ENCODE results near the gene EDAR.

Gene EDAR

DNA sequence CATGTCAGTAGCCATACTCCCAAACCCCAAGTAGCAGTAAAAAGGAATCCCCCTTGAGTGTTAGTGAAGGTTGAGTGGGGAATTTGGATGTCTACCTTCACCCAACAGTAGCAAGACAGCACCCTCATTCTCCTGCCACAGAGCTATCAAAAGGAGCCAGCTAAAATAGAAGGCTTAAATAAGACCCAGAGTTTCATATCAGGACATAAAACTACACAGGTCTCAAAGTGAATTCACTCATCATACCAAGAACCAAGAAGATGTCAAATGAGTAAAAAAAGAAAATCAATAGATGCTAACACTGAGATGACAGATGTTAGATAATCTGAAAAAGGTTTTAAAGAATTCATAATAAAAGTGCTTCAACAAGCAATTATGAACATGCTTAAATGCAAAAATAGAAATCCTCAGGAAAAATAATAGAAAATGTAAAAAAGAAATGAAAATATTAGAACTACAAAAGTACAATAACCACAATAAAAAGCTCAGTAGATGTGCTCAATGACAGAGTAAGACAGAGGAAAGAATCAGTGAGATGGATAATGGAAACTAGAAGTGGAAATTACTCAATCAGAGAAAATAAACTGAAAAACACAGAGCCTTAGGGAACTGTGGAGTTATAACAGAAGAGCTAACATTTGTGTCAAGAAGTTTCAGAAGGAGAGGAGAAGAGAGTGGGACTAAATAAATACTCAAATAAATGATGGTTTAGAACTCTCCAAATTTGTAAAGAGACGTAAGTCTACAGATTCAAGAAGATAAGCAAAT is 90.5 kb downstream of the EDAR start:
- no peak for DNase-seq
- Histone ChIP-seq H3K4me1 (ENCODE audit: control extremely low read depth in 1 of 4, control insufficient read depth in 4 of 4, insufficient read depth in 4 of 4, low read length in 3 of 4) (no peaks in the 10 kb centered on the region), H3K36me3 (ENCODE audit: control insufficient read depth in 4 of 4, insufficient read depth in 4 of 4, low read length in 3 of 4) (no peaks in the 10 kb centered on the region), H3K27ac (ENCODE audit: insufficient read depth in 1 of 2, low read depth in 1 of 2, low read length in 2 of 2, poor library complexity in 1 of 2, severe bottlenecking in 2 of 2) (no peak overlapping the region), H3K4me3 (ENCODE audit: control insufficient read depth in 1 of 7, extremely low read depth in 1 of 7, insufficient read depth in 4 of 7, low read depth in 2 of 7, low read length in 6 of 7) (no peak overlapping the region), H3K9me3 (ENCODE audit: control extremely low read depth in 1 of 5, control insufficient read depth in 4 of 5, insufficient read depth in 2 of 5, low read depth in 1 of 5, low read length in 4 of 5) (peaks cover 0 to 5% (median 0%) of the 10 kb centered on the region in 5 experiments), H3K27me3 (replicated peaks in 2 of 5; ENCODE audit: control insufficient read depth in 4 of 5, insufficient read depth in 5 of 5, low read length in 4 of 5) (no peaks in the 10 kb centered on the region)
- CTCF ChIA-PET = no interaction called here
- POLR2A ChIA-PET = no interaction called here
- 80% methylated on average over 1 of the region's 1 CpG for WGBS (ENCODE audit: insufficient coverage)

DNA sequence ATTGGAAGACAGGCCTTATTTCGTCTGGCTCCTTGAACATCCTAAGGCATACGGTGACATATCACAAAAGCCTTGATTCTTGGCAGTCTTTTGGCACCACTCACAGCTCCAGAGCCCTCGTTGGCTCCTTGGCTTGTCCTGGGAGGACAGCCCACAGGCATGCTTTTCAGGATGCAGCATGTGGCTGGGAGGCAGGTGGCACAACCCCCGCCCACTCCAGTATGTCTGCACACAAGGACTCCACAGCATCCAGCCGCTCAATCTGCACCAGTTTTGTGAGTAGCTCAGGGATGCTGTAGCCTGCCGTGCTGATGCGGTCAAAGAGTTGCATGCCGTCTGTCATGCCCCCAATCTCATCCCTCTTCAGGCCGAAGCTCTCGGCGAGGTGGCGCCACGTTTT is 92.3 kb downstream of the EDAR start:
- no peak for DNase-seq
- Histone ChIP-seq H3K27ac (ENCODE audit: insufficient read depth in 1 of 2, low read depth in 1 of 2, low read length in 2 of 2, poor library complexity in 1 of 2, severe bottlenecking in 2 of 2) (no peak overlapping the region), H3K9me3 (ENCODE audit: control extremely low read depth in 1 of 5, control insufficient read depth in 4 of 5, insufficient read depth in 2 of 5, low read depth in 1 of 5, low read length in 4 of 5) (peaks cover 0 to 4% (median 3%) of the 10 kb centered on the region in 5 experiments), H3K27me3 (replicated peaks in 2 of 5; ENCODE audit: control insufficient read depth in 4 of 5, insufficient read depth in 5 of 5, low read length in 4 of 5) (no peaks in the 10 kb centered on the region), H3K36me3 (ENCODE audit: control insufficient read depth in 4 of 4, insufficient read depth in 4 of 4, low read length in 3 of 4) (no peaks in the 10 kb centered on the region), H3K4me1 (ENCODE audit: control extremely low read depth in 1 of 4, control insufficient read depth in 4 of 4, insufficient read depth in 4 of 4, low read length in 3 of 4) (no peaks in the 10 kb centered on the region), H3K4me3 (ENCODE audit: control insufficient read depth in 1 of 7, extremely low read depth in 1 of 7, insufficient read depth in 4 of 7, low read depth in 2 of 7, low read length in 6 of 7) (no peak overlapping the region)
- ChIA-PET POLR2A (no interaction called here), CTCF (interaction anchor here (0.5 kb wide), 1 partner anchor 89 kb away, joined by 4 read pairs; no protein-coding TSS in a partner anchor)
- WGBS (ENCODE audit: insufficient coverage) = 94% methylated on average over 12 of the region's 13 CpGs

DNA sequence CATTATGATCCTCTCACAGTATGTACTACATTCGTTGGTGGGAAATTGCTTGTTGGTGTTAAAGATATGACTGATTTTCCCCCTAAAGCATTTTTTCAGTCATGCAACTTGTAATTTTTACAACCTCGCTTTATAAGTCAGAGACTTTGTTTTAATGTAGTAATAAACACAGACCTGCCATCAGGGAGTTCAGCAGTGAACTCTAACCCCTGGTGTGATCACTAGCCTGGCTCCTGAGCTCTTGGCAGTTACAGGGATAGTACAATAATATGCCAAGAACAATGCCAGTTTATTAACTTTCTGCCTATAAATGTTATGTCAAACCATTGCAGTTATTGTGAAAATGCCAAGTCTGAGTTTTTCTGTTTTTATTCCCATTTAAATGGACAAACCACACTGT is 93.8 kb downstream of the EDAR start:
- POLR2A ChIA-PET = no interaction called here
- CTCF ChIA-PET = interaction anchor here (1.4 kb wide), 1 partner anchor 22 kb away, joined by 4 read pairs; no protein-coding TSS in a partner anchor

DNA sequence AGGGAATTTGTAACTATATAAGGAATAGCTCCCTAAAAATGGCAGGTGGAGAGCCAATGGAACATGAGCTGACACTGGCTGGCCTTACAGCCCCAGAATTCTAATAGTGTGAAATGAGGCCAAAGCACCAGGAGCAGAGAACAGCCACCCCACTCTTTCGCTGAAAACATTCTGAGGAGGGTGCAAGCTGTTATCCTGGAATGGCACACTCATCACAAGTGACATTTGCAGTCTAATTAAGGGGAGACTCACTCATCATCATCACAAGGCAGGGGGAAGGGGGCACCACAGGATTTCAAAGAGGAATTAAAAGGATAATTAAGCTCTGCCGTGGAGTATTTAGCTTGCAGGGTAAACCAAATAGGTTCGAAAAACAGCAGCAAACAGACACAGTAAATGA is 94.3 kb downstream of the EDAR start:
- WGBS (ENCODE audit: insufficient coverage) = no CpG with 5 or more reads among the region's 3 CpGs

More for the DNA sequence above, 93.8 kb downstream of the EDAR start:
- peaks cover 0 to 16% (median 10%) of the 10 kb centered on the region in 5 experiments for H3K9me3 ChIP-seq (ENCODE audit: control extremely low read depth in 1 of 5, control insufficient read depth in 4 of 5, insufficient read depth in 2 of 5, low read depth in 1 of 5, low read length in 4 of 5)
- no peak for DNase-seq
- no peak overlapping the region for H3K4me3 ChIP-seq (ENCODE audit: control insufficient read depth in 1 of 7, extremely low read depth in 1 of 7, insufficient read depth in 4 of 7, low read depth in 2 of 7, low read length in 6 of 7)
- H3K4me1 ChIP-seq (ENCODE audit: control extremely low read depth in 1 of 4, control insufficient read depth in 4 of 4, insufficient read depth in 4 of 4, low read length in 3 of 4) = no peaks in the 10 kb centered on the region
- no peak overlapping the region for H3K27ac ChIP-seq (ENCODE audit: insufficient read depth in 1 of 2, low read depth in 1 of 2, low read length in 2 of 2, poor library complexity in 1 of 2, severe bottlenecking in 2 of 2)
- H3K27me3 ChIP-seq (replicated peaks in 2 of 5; ENCODE audit: control insufficient read depth in 4 of 5, insufficient read depth in 5 of 5, low read length in 4 of 5) = no peaks in the 10 kb centered on the region
- WGBS (ENCODE audit: insufficient coverage) = no CpG with 5 or more reads among the region's 2 CpGs
- peaks cover 0 to 2% (median 0%) of the 10 kb centered on the region in 4 experiments for H3K36me3 ChIP-seq (ENCODE audit: control insufficient read depth in 4 of 4, insufficient read depth in 4 of 4, low read length in 3 of 4)

DNA sequence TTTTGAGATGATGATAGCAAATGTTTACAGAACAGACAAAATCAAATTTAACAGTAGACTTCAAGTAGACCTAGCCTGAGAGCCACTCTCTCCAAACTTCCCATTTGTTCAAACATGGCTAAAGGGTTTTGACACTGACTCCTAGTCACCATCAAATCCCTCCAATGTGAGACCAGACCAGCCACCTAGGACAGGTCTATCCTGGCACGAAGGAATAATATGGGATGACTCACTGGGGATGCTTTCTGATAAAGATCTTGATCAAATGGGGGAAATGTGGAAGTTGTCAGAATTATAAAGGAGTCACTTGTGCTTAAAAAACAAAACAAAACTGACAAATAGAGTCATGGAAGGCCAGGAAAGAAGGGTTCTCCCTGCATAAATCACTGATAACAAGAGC is 95.7 kb downstream of the EDAR start:
- H3K4me3 ChIP-seq (ENCODE audit: control insufficient read depth in 1 of 7, extremely low read depth in 1 of 7, insufficient read depth in 4 of 7, low read depth in 2 of 7, low read length in 6 of 7) = no peak overlapping the region
- H3K27ac ChIP-seq (ENCODE audit: insufficient read depth in 1 of 2, low read depth in 1 of 2, low read length in 2 of 2, poor library complexity in 1 of 2, severe bottlenecking in 2 of 2) = no peak overlapping the region
- WGBS (ENCODE audit: insufficient coverage) = no CpG with 5 or more reads among the region's 1 CpG
- H3K4me1 ChIP-seq (ENCODE audit: control extremely low read depth in 1 of 4, control insufficient read depth in 4 of 4, insufficient read depth in 4 of 4, low read length in 3 of 4) = no peaks in the 10 kb centered on the region
- peaks cover 0 to 2% (median 0%) of the 10 kb centered on the region in 4 experiments for H3K36me3 ChIP-seq (ENCODE audit: control insufficient read depth in 4 of 4, insufficient read depth in 4 of 4, low read length in 3 of 4)
- no peaks in the 10 kb centered on the region for H3K27me3 ChIP-seq (replicated peaks in 2 of 5; ENCODE audit: control insufficient read depth in 4 of 5, insufficient read depth in 5 of 5, low read length in 4 of 5)
- ChIA-PET POLR2A (no interaction called here), CTCF (interaction anchor here (1.6 kb wide), 1 partner anchor 25 kb away, joined by 3 read pairs; no protein-coding TSS in a partner anchor)
- H3K9me3 ChIP-seq (ENCODE audit: control extremely low read depth in 1 of 5, control insufficient read depth in 4 of 5, insufficient read depth in 2 of 5, low read depth in 1 of 5, low read length in 4 of 5) = peaks cover 2 to 23% (median 12%) of the 10 kb centered on the region in 5 experiments
- no peak for DNase-seq

More for the DNA sequence above, 94.3 kb downstream of the EDAR start:
- DNase-seq = no peak
- peaks cover 0 to 2% (median 0%) of the 10 kb centered on the region in 4 experiments for H3K36me3 ChIP-seq (ENCODE audit: control insufficient read depth in 4 of 4, insufficient read depth in 4 of 4, low read length in 3 of 4)
- H3K4me3 ChIP-seq (ENCODE audit: control insufficient read depth in 1 of 7, extremely low read depth in 1 of 7, insufficient read depth in 4 of 7, low read depth in 2 of 7, low read length in 6 of 7) = no peak overlapping the region
- no peaks in the 10 kb centered on the region for H3K4me1 ChIP-seq (ENCODE audit: control extremely low read depth in 1 of 4, control insufficient read depth in 4 of 4, insufficient read depth in 4 of 4, low read length in 3 of 4)
- H3K9me3 ChIP-seq (ENCODE audit: control extremely low read depth in 1 of 5, control insufficient read depth in 4 of 5, insufficient read depth in 2 of 5, low read depth in 1 of 5, low read length in 4 of 5) = peaks cover 0 to 19% (median 12%) of the 10 kb centered on the region in 5 experiments
- ChIA-PET CTCF (interaction anchor here (1.4 to 1.6 kb wide), 2 partner anchors 22 to 26 kb away, joined by 3 to 4 read pairs; no protein-coding TSS in a partner anchor), POLR2A (no interaction called here)
- no peaks in the 10 kb centered on the region for H3K27me3 ChIP-seq (replicated peaks in 2 of 5; ENCODE audit: control insufficient read depth in 4 of 5, insufficient read depth in 5 of 5, low read length in 4 of 5)
- H3K27ac ChIP-seq (ENCODE audit: insufficient read depth in 1 of 2, low read depth in 1 of 2, low read length in 2 of 2, poor library complexity in 1 of 2, severe bottlenecking in 2 of 2) = no peak overlapping the region

DNA sequence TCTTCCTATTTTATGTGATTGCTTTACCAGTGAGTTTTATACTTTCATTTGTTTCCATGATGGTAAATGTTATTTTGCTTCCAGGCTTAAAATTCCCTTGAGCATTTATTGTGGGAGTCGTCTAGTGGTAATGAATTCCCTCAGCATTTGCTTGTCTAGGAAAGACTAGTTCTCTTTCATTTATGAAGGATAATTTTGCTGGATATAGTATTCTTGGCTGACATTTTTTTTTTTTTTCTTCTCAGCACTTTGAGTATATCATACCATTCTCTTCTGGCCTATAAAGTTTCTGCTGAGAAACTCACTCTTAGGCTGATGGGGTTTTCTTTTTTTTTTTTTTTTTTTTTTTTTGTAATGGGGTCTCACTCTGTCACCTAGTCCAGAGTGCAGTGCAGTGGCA is 99.1 kb downstream of the EDAR start:
- CTCF ChIA-PET = no interaction called here
- WGBS (ENCODE audit: insufficient coverage) = 100% methylated on average over 1 of the region's 1 CpG

DNA sequence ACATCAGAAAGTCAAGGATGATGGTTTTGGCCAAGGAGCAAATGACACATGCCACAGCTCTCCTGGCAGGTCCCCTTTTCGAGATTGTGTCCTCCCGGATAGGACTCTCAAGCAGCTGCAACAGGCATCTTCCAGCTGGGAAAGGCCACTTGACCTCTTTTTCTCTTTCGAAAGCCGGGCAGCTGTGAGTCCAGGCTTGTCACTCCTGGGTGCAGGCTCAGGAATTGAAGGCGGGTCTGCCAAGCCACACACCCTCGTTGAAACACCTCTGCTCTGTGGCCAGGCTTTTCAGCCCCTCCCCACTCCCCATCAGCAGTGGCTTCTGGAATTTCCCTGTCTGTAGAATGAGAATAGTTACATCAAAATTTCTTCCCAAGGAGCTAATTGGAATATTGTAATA is 104.4 kb downstream of the EDAR start:
- H3K27ac ChIP-seq (ENCODE audit: insufficient read depth in 1 of 2, low read depth in 1 of 2, low read length in 2 of 2, poor library complexity in 1 of 2, severe bottlenecking in 2 of 2) = no peak overlapping the region
- H3K4me3 ChIP-seq (ENCODE audit: control insufficient read depth in 1 of 7, extremely low read depth in 1 of 7, insufficient read depth in 4 of 7, low read depth in 2 of 7, low read length in 6 of 7) = no peak overlapping the region
- 90% methylated on average over 3 of the region's 6 CpGs for WGBS (ENCODE audit: insufficient coverage)
- ChIA-PET CTCF (no interaction called here), POLR2A (no interaction called here)
- no peaks in the 10 kb centered on the region for H3K27me3 ChIP-seq (replicated peaks in 2 of 5; ENCODE audit: control insufficient read depth in 4 of 5, insufficient read depth in 5 of 5, low read length in 4 of 5)
- H3K9me3 ChIP-seq (ENCODE audit: control extremely low read depth in 1 of 5, control insufficient read depth in 4 of 5, insufficient read depth in 2 of 5, low read depth in 1 of 5, low read length in 4 of 5) = peaks cover 5 to 33% (median 10%) of the 10 kb centered on the region in 5 experiments
- H3K4me1 ChIP-seq (ENCODE audit: control extremely low read depth in 1 of 4, control insufficient read depth in 4 of 4, insufficient read depth in 4 of 4, low read length in 3 of 4) = no peaks in the 10 kb centered on the region
- no peak for DNase-seq
- H3K36me3 ChIP-seq (ENCODE audit: control insufficient read depth in 4 of 4, insufficient read depth in 4 of 4, low read length in 3 of 4) = no peaks in the 10 kb centered on the region

More for the DNA sequence above, 99.1 kb downstream of the EDAR start:
- peak; percentile 12 to 39 (median 36) for DNase-seq
- Histone ChIP-seq H3K9me3 (ENCODE audit: control extremely low read depth in 1 of 5, control insufficient read depth in 4 of 5, insufficient read depth in 2 of 5, low read depth in 1 of 5, low read length in 4 of 5) (peaks cover 2 to 28% (median 12%) of the 10 kb centered on the region in 5 experiments), H3K27ac (ENCODE audit: insufficient read depth in 1 of 2, low read depth in 1 of 2, low read length in 2 of 2, poor library complexity in 1 of 2, severe bottlenecking in 2 of 2) (no peak overlapping the region), H3K27me3 (replicated peaks in 2 of 5; ENCODE audit: control insufficient read depth in 4 of 5, insufficient read depth in 5 of 5, low read length in 4 of 5) (no peaks in the 10 kb centered on the region), H3K4me1 (ENCODE audit: control extremely low read depth in 1 of 4, control insufficient read depth in 4 of 4, insufficient read depth in 4 of 4, low read length in 3 of 4) (no peaks in the 10 kb centered on the region), H3K36me3 (ENCODE audit: control insufficient read depth in 4 of 4, insufficient read depth in 4 of 4, low read length in 3 of 4) (peaks cover 0 to 2% (median 0%) of the 10 kb centered on the region in 4 experiments), H3K4me3 (ENCODE audit: control insufficient read depth in 1 of 7, extremely low read depth in 1 of 7, insufficient read depth in 4 of 7, low read depth in 2 of 7, low read length in 6 of 7) (no peak overlapping the region)
- POLR2A ChIA-PET = no interaction called here

Data from common myeloid progenitor, CD34-positive (primary cell).